GM23338 (cell line): Measurements from ENCODE around the gene FASTKD1. TPM values are rescaled to one million over a fixed set of nuclear protein-coding genes. Genes with fewer than 3 reads are reported as not detected.

ENCODE experiments used
- ATAC-seq: fragments of 200-7000 bp; cut with Tn5 transposase; 3 replicates; pipeline ENCODE4 v1.9.1; 2020
- DNase-seq: peaks from one replicate; pipeline ENCODE4 v3.0.0-alpha.2; 2015; ENCODE audit warnings: low spot score
- H2AFZ ChIP-seq: fragments of 200-600 bp; sonication (generic); 2 replicates; pipeline ENCODE4 v1.8.0; 2016; ENCODE audit warnings: antibody characterized with exemption, mild to moderate bottlenecking, moderate library complexity
- H3F3A ChIP-seq: fragments of 200-600 bp; sonication (generic); replicated peaks from 2 replicates; pipeline ENCODE4 v1.8.0; 2017; ENCODE audit warnings: antibody characterized with exemption, mixed run types, low read depth
- H3K27ac ChIP-seq: fragments of 200-600 bp; sonication (generic); 2 replicates; pipeline ENCODE4 v1.6.1; 2016; ENCODE audit warnings: low read depth
- H3K27me3 ChIP-seq: fragments of 200-600 bp; sonication (generic); 2 replicates; pipeline ENCODE4 v1.8.0; 2016; ENCODE audit warnings: mild to moderate bottlenecking, mixed run types, moderate library complexity; ENCODE audit not compliant: insufficient read depth
- H3K36me3 ChIP-seq: fragments of 200-600 bp; sonication (generic); 2 replicates; pipeline ENCODE4 v1.8.0; 2016; ENCODE audit warnings: mild to moderate bottlenecking; ENCODE audit not compliant: insufficient read depth
- H3K4me1 ChIP-seq: fragments of 200-600 bp; sonication (generic); 2 replicates; pipeline ENCODE4 v1.8.0; 2016; ENCODE audit warnings: mild to moderate bottlenecking, moderate library complexity; ENCODE audit not compliant: insufficient read depth
- H3K4me2 ChIP-seq: fragments of 200-600 bp; sonication (generic); 2 replicates; pipeline ENCODE4 v1.7.1; 2017; ENCODE audit warnings: mixed run types
- H3K4me3 ChIP-seq: fragments of 200-600 bp; sonication (generic); 2 replicates; pipeline ENCODE4 v1.6.1; 2016; ENCODE audit warnings: mixed run types
- H3K79me2 ChIP-seq: fragments of 200-600 bp; sonication (generic); replicated peaks from 2 replicates; pipeline ENCODE4 v1.8.0; 2017; ENCODE audit warnings: mild to moderate bottlenecking; ENCODE audit not compliant: insufficient read depth
- H3K9me2 ChIP-seq: fragments of 200-600 bp; sonication (generic); 2 replicates; pipeline ENCODE4 v1.8.0; 2017; ENCODE audit not compliant: insufficient read depth
- H4K20me1 ChIP-seq: fragments of 200-600 bp; sonication (generic); replicated peaks from 2 replicates; pipeline ENCODE4 v1.8.0; 2017; ENCODE audit warnings: mild to moderate bottlenecking; ENCODE audit not compliant: insufficient read depth
- H3K27ac Mint-ChIP-seq: 2 replicates; pipeline ENCODE4 v1.8.0; 2020; ENCODE audit warnings: inconsistent platforms, mild to moderate bottlenecking, moderate library complexity, mixed read lengths
- H3K27me3 Mint-ChIP-seq: 3 replicates; pipeline ENCODE4 v1.8.0; 2022; ENCODE audit warnings: low read depth, mild to moderate bottlenecking, moderate library complexity, mixed read lengths, inconsistent platforms; ENCODE audit not compliant: insufficient read depth, poor library complexity
- H3K36me3 Mint-ChIP-seq: 3 replicates; pipeline ENCODE4 v1.8.0; 2021; ENCODE audit warnings: low read depth, mild to moderate bottlenecking, inconsistent platforms, moderate library complexity, mixed read lengths
- H3K4me1 Mint-ChIP-seq: 3 replicates; pipeline ENCODE4 v1.8.0; 2020; ENCODE audit warnings: mild to moderate bottlenecking, inconsistent platforms, mixed read lengths
- H3K4me3 Mint-ChIP-seq: 3 replicates; pipeline ENCODE4 v1.8.0; 2021; ENCODE audit warnings: moderate library complexity, mild to moderate bottlenecking, inconsistent platforms, mixed read lengths
- H3K9me3 Mint-ChIP-seq: 3 replicates; pipeline ENCODE4 v1.8.0; 2020; ENCODE audit warnings: moderate library complexity, mild to moderate bottlenecking, inconsistent platforms, mixed read lengths
- EZH2 ChIP-seq: fragments of 200-600 bp; sonication (generic); IDR thresholded peaks from one replicate; pipeline ENCODE4 v1.8.0; 2017; ENCODE audit warnings: antibody characterized with exemption, mild to moderate bottlenecking, low read depth; ENCODE audit not compliant: unreplicated experiment
- EZH2phosphoT487 ChIP-seq: fragments of 200-600 bp; sonication (generic); IDR thresholded peaks from one replicate; pipeline ENCODE4 v1.8.1; 2018; ENCODE audit warnings: antibody characterized with exemption; ENCODE audit not compliant: unreplicated experiment
- JUNB ChIP-seq: IDR thresholded peaks from one replicate; pipeline ENCODE4 v1.6.1; 2016; ENCODE audit warnings: antibody characterized with exemption; ENCODE audit not compliant: unreplicated experiment
- POLR2AphosphoS5 ChIP-seq: IDR thresholded peaks from 2 replicates; pipeline ENCODE4 v1.6.1; 2016; ENCODE audit warnings: antibody characterized with exemption, low read depth
- ZNF114 ChIP-seq: fragments of 250-450 bp; sonication (Bioruptor Pico); IDR thresholded peaks from 2 replicates; pipeline ENCODE4 v1.5.0; 2020; ENCODE audit warnings: mild to moderate bottlenecking, moderate library complexity
- polyA plus RNA-seq: library from polyadenylated mRNA; unstranded; fragments of >200 nt; fragmentation: Nextera tagmentation; extraction: Ambion mirVana; gene quantifications from 2 replicates; pipeline ENCODE4 v1.2.1, GENCODE V29; 2016
- total RNA-seq: library from RNA; depleted of rRNA; stranded (reverse); fragments of >200 nt; shearing (Covaris generic); gene quantifications from 2 replicates; pipeline ENCODE4 v1.2.3, GENCODE V29; 2014
- TF ChIP-seq, protein P1 (sequence below), 2 experiments: fragments of 200-600 bp in 1 of 2; sonication (generic) in 1 of 2; conservative IDR thresholded peaks; 2 replicates each; pipeline versions ENCODE4 v1.5.1 to v1.6.1; 2016 to 2017; ENCODE audit warnings: antibody characterized with exemption in 2 of 2, low read depth in 2 of 2, mild to moderate bottlenecking in 2 of 2, moderate library complexity in 1 of 2
- TF ChIP-seq, protein P2 (sequence below): IDR thresholded peaks from 2 replicates; pipeline ENCODE4 v1.6.1; 2016; ENCODE audit warnings: antibody characterized with exemption
- TF ChIP-seq, protein P3 (sequence below): IDR thresholded peaks from one replicate; pipeline ENCODE4 v1.6.1; 2018; ENCODE audit warnings: antibody characterized with exemption; ENCODE audit not compliant: unreplicated experiment
- TF ChIP-seq, protein P4 (sequence below): fragments of 250-450 bp; sonication (Bioruptor Pico); IDR thresholded peaks from 2 replicates; pipeline ENCODE4 v1.5.0; 2020; ENCODE audit warnings: mild to moderate bottlenecking, moderate library complexity

The FASTKD1 gene
- total and polyA plus RNA-seq, 2 experiments from 2014 or later = 49.0 to 53.3 TPM

DNA sequence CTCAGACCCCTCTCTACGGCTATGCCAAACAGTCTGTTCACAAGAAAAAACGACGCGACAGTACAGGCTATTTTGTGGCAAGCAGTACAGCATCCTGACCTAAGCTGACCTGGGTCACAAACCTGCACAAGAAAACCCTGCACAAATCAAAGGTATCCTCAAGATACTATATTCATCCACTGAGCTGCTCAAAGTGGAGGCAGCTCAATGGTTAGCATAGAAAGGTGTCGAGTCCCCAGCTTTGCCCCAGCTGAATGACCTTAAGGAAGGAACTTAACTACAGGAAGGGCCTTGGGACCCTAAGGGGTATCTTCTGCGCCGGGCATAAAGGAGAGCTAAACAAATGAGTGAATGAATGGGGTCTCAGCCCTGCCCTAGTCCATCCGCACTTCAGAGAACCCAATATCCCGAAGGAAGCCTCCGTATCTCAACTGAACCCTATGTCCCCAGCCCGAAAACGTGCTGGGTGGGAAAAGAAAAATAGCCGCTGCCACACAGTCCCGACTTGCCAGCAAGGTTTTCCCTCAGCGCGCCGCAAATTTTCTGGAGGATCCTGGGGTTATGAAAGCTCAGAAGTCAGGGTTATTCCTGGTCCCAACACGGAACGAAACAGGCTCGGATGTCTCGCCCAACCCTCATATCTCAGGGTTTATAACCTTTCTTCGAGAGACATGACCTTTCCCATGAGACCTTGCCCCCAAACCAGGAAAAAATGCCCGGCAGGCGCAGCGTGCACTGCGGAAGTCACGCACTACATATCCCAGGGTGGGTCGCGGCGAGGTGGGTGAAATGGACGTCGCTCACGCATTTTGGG lies at the start of gene FASTKD1 (continued):
- TF ChIP-seq, protein P1, sequence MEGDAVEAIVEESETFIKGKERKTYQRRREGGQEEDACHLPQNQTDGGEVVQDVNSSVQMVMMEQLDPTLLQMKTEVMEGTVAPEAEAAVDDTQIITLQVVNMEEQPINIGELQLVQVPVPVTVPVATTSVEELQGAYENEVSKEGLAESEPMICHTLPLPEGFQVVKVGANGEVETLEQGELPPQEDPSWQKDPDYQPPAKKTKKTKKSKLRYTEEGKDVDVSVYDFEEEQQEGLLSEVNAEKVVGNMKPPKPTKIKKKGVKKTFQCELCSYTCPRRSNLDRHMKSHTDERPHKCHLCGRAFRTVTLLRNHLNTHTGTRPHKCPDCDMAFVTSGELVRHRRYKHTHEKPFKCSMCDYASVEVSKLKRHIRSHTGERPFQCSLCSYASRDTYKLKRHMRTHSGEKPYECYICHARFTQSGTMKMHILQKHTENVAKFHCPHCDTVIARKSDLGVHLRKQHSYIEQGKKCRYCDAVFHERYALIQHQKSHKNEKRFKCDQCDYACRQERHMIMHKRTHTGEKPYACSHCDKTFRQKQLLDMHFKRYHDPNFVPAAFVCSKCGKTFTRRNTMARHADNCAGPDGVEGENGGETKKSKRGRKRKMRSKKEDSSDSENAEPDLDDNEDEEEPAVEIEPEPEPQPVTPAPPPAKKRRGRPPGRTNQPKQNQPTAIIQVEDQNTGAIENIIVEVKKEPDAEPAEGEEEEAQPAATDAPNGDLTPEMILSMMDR (conservative IDR thresholded peaks at IDR 0.05; ENCODE audit: low read depth in 2 of 2) = no peak
- TF ChIP-seq, protein P2, sequence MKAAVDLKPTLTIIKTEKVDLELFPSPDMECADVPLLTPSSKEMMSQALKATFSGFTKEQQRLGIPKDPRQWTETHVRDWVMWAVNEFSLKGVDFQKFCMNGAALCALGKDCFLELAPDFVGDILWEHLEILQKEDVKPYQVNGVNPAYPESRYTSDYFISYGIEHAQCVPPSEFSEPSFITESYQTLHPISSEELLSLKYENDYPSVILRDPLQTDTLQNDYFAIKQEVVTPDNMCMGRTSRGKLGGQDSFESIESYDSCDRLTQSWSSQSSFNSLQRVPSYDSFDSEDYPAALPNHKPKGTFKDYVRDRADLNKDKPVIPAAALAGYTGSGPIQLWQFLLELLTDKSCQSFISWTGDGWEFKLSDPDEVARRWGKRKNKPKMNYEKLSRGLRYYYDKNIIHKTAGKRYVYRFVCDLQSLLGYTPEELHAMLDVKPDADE = peak; percentile 100

DNA sequence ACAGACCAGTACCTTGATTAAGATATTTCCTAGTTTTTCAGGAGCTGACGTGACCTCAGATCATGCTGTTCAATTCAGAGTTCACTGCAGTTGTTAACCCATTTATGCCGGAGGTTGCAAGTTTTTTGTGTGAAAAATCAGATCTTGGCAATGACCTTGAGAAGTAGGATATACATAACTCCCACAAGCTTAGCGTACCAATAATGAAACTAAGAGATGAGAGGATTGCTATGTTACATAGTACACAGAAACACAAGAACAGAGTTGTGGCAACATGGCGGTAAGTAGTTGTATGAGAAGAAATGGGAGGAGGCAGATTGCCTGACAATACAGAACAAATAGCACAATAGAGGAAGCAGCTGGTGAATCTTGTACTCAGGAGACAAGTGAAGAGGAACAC lies 49.6 kb upstream of the FASTKD1 start:
- H3K4me1 Mint-ChIP-seq = no peaks in the 10 kb centered on the region
- TF ChIP-seq POLR2AphosphoS5 (no peak), EZH2phosphoT487 (no peak), JUNB (no peak), ZNF114 (CRISPR knock-in tag) (no peak), EZH2 (no peak)
- TF ChIP-seq, protein P3, sequence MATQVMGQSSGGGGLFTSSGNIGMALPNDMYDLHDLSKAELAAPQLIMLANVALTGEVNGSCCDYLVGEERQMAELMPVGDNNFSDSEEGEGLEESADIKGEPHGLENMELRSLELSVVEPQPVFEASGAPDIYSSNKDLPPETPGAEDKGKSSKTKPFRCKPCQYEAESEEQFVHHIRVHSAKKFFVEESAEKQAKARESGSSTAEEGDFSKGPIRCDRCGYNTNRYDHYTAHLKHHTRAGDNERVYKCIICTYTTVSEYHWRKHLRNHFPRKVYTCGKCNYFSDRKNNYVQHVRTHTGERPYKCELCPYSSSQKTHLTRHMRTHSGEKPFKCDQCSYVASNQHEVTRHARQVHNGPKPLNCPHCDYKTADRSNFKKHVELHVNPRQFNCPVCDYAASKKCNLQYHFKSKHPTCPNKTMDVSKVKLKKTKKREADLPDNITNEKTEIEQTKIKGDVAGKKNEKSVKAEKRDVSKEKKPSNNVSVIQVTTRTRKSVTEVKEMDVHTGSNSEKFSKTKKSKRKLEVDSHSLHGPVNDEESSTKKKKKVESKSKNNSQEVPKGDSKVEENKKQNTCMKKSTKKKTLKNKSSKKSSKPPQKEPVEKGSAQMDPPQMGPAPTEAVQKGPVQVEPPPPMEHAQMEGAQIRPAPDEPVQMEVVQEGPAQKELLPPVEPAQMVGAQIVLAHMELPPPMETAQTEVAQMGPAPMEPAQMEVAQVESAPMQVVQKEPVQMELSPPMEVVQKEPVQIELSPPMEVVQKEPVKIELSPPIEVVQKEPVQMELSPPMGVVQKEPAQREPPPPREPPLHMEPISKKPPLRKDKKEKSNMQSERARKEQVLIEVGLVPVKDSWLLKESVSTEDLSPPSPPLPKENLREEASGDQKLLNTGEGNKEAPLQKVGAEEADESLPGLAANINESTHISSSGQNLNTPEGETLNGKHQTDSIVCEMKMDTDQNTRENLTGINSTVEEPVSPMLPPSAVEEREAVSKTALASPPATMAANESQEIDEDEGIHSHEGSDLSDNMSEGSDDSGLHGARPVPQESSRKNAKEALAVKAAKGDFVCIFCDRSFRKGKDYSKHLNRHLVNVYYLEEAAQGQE = no peak
- TF ChIP-seq, protein P4, sequence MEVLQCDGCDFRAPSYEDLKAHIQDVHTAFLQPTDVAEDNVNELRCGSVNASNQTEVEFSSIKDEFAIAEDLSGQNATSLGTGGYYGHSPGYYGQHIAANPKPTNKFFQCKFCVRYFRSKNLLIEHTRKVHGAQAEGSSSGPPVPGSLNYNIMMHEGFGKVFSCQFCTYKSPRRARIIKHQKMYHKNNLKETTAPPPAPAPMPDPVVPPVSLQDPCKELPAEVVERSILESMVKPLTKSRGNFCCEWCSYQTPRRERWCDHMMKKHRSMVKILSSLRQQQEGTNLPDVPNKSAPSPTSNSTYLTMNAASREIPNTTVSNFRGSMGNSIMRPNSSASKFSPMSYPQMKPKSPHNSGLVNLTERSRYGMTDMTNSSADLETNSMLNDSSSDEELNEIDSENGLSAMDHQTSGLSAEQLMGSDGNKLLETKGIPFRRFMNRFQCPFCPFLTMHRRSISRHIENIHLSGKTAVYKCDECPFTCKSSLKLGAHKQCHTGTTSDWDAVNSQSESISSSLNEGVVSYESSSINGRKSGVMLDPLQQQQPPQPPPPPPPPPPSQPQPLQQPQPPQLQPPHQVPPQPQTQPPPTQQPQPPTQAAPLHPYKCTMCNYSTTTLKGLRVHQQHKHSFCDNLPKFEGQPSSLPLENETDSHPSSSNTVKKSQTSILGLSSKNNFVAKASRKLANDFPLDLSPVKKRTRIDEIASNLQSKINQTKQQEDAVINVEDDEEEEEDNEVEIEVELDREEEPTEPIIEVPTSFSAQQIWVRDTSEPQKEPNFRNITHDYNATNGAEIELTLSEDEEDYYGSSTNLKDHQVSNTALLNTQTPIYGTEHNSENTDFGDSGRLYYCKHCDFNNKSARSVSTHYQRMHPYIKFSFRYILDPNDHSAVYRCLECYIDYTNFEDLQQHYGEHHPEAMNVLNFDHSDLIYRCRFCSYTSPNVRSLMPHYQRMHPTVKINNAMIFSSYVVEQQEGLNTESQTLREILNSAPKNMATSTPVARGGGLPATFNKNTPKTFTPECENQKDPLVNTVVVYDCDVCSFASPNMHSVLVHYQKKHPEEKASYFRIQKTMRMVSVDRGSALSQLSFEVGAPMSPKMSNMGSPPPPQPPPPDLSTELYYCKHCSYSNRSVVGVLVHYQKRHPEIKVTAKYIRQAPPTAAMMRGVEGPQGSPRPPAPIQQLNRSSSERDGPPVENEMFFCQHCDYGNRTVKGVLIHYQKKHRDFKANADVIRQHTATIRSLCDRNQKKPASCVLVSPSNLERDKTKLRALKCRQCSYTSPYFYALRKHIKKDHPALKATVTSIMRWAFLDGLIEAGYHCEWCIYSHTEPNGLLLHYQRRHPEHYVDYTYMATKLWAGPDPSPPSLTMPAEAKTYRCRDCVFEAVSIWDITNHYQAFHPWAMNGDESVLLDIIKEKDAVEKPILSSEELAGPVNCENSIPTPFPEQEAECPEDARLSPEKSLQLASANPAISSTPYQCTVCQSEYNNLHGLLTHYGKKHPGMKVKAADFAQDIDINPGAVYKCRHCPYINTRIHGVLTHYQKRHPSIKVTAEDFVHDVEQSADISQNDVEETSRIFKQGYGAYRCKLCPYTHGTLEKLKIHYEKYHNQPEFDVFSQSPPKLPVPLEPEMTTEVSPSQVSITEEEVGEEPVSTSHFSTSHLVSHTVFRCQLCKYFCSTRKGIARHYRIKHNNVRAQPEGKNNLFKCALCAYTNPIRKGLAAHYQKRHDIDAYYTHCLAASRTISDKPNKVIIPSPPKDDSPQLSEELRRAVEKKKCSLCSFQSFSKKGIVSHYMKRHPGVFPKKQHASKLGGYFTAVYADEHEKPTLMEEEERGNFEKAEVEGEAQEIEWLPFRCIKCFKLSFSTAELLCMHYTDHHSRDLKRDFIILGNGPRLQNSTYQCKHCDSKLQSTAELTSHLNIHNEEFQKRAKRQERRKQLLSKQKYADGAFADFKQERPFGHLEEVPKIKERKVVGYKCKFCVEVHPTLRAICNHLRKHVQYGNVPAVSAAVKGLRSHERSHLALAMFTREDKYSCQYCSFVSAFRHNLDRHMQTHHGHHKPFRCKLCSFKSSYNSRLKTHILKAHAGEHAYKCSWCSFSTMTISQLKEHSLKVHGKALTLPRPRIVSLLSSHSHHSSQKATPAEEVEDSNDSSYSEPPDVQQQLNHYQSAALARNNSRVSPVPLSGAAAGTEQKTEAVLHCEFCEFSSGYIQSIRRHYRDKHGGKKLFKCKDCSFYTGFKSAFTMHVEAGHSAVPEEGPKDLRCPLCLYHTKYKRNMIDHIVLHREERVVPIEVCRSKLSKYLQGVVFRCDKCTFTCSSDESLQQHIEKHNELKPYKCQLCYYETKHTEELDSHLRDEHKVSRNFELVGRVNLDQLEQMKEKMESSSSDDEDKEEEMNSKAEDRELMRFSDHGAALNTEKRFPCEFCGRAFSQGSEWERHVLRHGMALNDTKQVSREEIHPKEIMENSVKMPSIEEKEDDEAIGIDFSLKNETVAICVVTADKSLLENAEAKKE (CRISPR knock-in tag) = no peak

More for the DNA sequence above, 49.6 kb upstream of the FASTKD1 start:
- Mint-ChIP-seq H3K27ac (no peak overlapping the region), H3K27me3 (peaks cover 3% of the 10 kb centered on the region), H3K36me3 (peaks cover 32% of the 10 kb centered on the region), H3K9me3 (no peaks in the 10 kb centered on the region), H3K4me3 (no peak overlapping the region)
- Histone ChIP-seq H3K27ac (no peak overlapping the region), H3K27me3 (no peaks in the 10 kb centered on the region), H2AFZ (no peak overlapping the region), H3K79me2 (peaks cover 24% of the 10 kb centered on the region), H3F3A (no peaks in the 10 kb centered on the region), H3K36me3 (no peaks in the 10 kb centered on the region; the same call in none of the 2 replicates), H3K4me3 (no peak overlapping the region), H3K4me1 (no peaks in the 10 kb centered on the region), H4K20me1 (peaks cover 8% of the 10 kb centered on the region; the same call in 1 of the 2 replicates), H3K9me2 (no peaks in the 10 kb centered on the region), H3K4me2 (no peak overlapping the region)
- no peak for DNase-seq
- ATAC-seq = no peak
